ENCODE results near the gene ROR1. TPM values are rescaled to one million over a fixed set of nuclear protein-coding genes. Genes with fewer than 3 reads are reported as not detected.
A peak's percentile ranks its signal among the peaks of the same experiment; 100 is the strongest.

Gene ROR1
- total RNA-seq, 1 experiment from 2014 or later, result 33.8 TPM

DNA sequence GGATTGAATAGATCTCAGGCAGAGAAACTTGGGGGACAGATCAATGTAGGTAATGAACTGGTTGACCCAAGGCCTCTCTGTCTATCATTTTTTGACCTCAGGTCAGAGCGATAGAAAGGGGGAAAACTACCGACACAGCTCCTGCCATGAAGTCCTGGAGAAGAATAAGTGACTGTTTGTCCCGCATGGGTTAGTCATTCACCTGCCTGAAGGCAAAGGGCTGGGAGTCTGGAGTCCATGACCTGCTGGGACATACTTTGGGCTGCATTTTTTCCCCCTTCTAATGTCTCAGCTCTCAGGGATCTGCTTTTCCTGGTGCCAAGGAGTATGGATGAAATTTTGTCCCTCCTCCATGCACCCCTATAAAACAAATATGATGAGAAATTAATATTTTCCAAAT, 1.6 kb upstream of the ROR1 start:
- DNase-seq, result peak; percentile 41
- peak overlapping the region; percentile 79 for H3K27ac Mint-ChIP-seq (ENCODE audit: unreplicated experiment)
- H3K4me3 Mint-ChIP-seq (ENCODE audit: low read depth, unreplicated experiment), result peak overlapping the region; percentile 99
- no TSS peak for BruUV-seq (replicated peaks)
- TF ChIP-seq, protein P1, sequence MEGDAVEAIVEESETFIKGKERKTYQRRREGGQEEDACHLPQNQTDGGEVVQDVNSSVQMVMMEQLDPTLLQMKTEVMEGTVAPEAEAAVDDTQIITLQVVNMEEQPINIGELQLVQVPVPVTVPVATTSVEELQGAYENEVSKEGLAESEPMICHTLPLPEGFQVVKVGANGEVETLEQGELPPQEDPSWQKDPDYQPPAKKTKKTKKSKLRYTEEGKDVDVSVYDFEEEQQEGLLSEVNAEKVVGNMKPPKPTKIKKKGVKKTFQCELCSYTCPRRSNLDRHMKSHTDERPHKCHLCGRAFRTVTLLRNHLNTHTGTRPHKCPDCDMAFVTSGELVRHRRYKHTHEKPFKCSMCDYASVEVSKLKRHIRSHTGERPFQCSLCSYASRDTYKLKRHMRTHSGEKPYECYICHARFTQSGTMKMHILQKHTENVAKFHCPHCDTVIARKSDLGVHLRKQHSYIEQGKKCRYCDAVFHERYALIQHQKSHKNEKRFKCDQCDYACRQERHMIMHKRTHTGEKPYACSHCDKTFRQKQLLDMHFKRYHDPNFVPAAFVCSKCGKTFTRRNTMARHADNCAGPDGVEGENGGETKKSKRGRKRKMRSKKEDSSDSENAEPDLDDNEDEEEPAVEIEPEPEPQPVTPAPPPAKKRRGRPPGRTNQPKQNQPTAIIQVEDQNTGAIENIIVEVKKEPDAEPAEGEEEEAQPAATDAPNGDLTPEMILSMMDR (IDR thresholded peaks at IDR 0.05; ENCODE audit: unreplicated experiment), result no peak
- intact Hi-C loops (cut with micrococcal nuclease; ENCODE audit: unreplicated experiment), result loop anchor here (2.0 to 5.0 kb wide), 4 partner anchors 79 to 471 kb away; no protein-coding TSS in a partner anchor
- CTCF ChIA-PET, result interaction anchor here (1.1 to 2.6 kb wide), 4 partner anchors 25 to 146 kb away, joined by 3 to 11 read pairs (median 10); no protein-coding TSS in a partner anchor
- peaks cover 36% of the 10 kb centered on the region for H3K36me3 Mint-ChIP-seq (ENCODE audit: insufficient read depth, unreplicated experiment)
- H3K27me3 Mint-ChIP-seq (ENCODE audit: unreplicated experiment), result no peaks in the 10 kb centered on the region
- no peaks in the 10 kb centered on the region for H3K9me3 Mint-ChIP-seq (ENCODE audit: low read depth, unreplicated experiment)
- peaks cover 48% of the 10 kb centered on the region for H3K4me1 Mint-ChIP-seq (ENCODE audit: low read depth, unreplicated experiment)

DNA sequence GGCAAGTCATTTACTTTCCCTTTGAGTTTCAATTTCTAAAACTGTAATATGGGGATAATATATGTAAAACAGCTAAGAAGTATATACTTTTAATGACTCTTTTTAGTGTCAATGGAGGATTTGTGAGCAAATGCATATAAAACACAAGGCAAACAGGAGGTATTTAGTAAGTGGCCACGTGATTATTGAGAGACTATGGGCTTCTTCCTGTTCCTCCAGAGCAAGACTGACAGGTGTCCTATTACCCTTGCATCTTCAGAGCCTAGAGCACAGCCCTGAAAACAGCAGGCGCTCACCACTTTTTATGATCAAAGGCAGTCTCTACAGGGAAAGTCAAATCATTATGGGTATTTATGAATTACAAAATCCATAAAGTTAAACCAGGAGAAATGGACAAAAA, 941 bp upstream of the ROR1 start:
- no peak for DNase-seq
- Mint-ChIP-seq H3K27ac (ENCODE audit: unreplicated experiment) (peak overlapping the region; percentile 79), H3K4me3 (ENCODE audit: low read depth, unreplicated experiment) (peak overlapping the region; percentile 99), H3K27me3 (ENCODE audit: unreplicated experiment) (no peaks in the 10 kb centered on the region), H3K4me1 (ENCODE audit: low read depth, unreplicated experiment) (peaks cover 55% of the 10 kb centered on the region), H3K9me3 (ENCODE audit: low read depth, unreplicated experiment) (no peaks in the 10 kb centered on the region), H3K36me3 (ENCODE audit: insufficient read depth, unreplicated experiment) (peaks cover 36% of the 10 kb centered on the region)
- BruUV-seq (replicated peaks), result no TSS peak
- CTCF ChIA-PET, result interaction anchor here (1.1 to 2.6 kb wide), 7 partner anchors 25 to 365 kb away, joined by 3 to 15 read pairs (median 10); no protein-coding TSS in a partner anchor
- TF ChIP-seq, protein P1 (IDR thresholded peaks at IDR 0.05; ENCODE audit: unreplicated experiment), result no peak
- intact Hi-C loops (cut with micrococcal nuclease; ENCODE audit: unreplicated experiment), result loop anchor here (2.0 to 5.0 kb wide), 4 partner anchors 80 to 470 kb away; no protein-coding TSS in a partner anchor

DNA sequence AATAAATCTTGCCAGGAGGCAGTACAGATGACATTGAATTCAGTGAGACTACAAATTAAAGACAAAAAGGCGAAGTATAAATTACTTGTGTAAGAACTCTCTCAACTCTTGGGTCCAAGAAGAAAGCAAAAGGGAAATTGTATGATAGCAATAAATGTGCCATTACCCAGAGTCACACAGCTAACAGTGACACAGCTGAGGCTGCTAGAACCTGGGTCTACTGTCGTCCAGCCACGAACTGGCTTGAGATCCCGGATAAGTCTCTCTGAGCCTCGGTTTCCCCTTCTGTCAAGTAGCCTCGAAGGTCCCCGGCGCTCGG, 362 bp upstream of the ROR1 start:
- no TSS peak for BruUV-seq (replicated peaks)

DNA sequence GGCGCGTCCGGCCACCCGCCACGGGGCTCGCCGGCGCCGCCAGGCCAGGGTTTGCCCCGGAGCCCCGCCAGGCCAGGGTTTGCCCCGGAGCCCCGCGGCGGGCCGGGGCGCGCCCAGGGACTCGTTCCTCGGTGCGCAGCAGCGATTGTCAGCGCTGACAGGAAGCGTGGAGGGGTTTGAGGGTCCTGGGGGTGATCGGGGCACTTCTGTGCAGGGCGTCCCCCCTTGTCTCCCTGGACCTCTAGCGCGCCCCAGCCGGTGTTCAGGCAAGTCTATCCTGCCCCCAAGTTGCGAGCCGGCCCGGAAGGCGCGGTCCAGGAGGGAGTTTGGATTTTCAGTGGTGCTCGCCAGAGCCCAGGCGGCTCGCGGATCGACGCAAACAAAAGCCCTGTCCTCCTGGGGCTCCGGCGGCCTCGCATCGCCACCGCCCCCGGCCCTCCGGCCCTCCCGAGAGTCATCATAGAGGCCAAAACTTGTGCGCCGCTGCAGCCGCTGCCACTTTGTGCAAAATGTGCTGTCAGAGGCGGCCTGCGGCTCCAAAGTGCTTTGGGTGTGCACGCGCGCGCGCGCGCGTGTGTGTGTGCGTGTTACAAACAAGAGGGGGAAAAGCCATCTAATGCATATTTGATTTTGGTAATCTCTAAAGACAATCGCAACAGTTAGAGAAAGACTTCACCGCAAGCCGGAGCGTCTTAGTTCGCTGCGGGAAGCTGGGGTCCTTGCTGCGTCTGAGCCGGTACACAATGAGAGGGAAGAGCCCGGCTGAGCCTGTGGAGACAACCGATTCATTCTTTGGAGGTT, 1.0 kb downstream of the ROR1 start:
- H3K27ac Mint-ChIP-seq (ENCODE audit: unreplicated experiment), result peak overlapping the region; percentile 77
- no TSS peak for BruUV-seq (replicated peaks)
- H3K9me3 Mint-ChIP-seq (ENCODE audit: low read depth, unreplicated experiment), result no peaks in the 10 kb centered on the region
- peak overlapping the region; percentile 99 for H3K4me3 Mint-ChIP-seq (ENCODE audit: low read depth, unreplicated experiment)
- intact Hi-C loops (cut with micrococcal nuclease; ENCODE audit: unreplicated experiment), result loop anchor here (2.0 to 5.0 kb wide), 3 partner anchors 146 to 362 kb away; no protein-coding TSS in a partner anchor
- DNase-seq, result peak; percentile 42
- CTCF ChIA-PET, result interaction anchor here (0.9 to 2.6 kb wide), 7 partner anchors 77 to 363 kb away, joined by 3 to 15 read pairs (median 6); no protein-coding TSS in a partner anchor
- no peaks in the 10 kb centered on the region for H3K27me3 Mint-ChIP-seq (ENCODE audit: unreplicated experiment)
- H3K4me1 Mint-ChIP-seq (ENCODE audit: low read depth, unreplicated experiment), result peaks cover 65% of the 10 kb centered on the region
- peaks cover 36% of the 10 kb centered on the region for H3K36me3 Mint-ChIP-seq (ENCODE audit: insufficient read depth, unreplicated experiment)
- TF ChIP-seq, protein P1 (IDR thresholded peaks at IDR 0.05; ENCODE audit: unreplicated experiment), result no peak

More for the DNA sequence above, 362 bp upstream of the ROR1 start:
- intact Hi-C loops (cut with micrococcal nuclease; ENCODE audit: unreplicated experiment), result loop anchor here (2.0 to 5.0 kb wide), 4 partner anchors 81 to 469 kb away; no protein-coding TSS in a partner anchor
- TF ChIP-seq, protein P1 (IDR thresholded peaks at IDR 0.05; ENCODE audit: unreplicated experiment), result no peak
- peak overlapping the region; percentile 79 for H3K27ac Mint-ChIP-seq (ENCODE audit: unreplicated experiment)
- no peaks in the 10 kb centered on the region for H3K27me3 Mint-ChIP-seq (ENCODE audit: unreplicated experiment)
- no peaks in the 10 kb centered on the region for H3K9me3 Mint-ChIP-seq (ENCODE audit: low read depth, unreplicated experiment)
- H3K4me3 Mint-ChIP-seq (ENCODE audit: low read depth, unreplicated experiment), result peak overlapping the region; percentile 99
- peaks cover 56% of the 10 kb centered on the region for H3K4me1 Mint-ChIP-seq (ENCODE audit: low read depth, unreplicated experiment)
- H3K36me3 Mint-ChIP-seq (ENCODE audit: insufficient read depth, unreplicated experiment), result peaks cover 36% of the 10 kb centered on the region
- no peak for DNase-seq
- CTCF ChIA-PET, result interaction anchor here (0.7 to 2.6 kb wide), 8 partner anchors 58 to 494 kb away, joined by 3 to 15 read pairs (median 6); no protein-coding TSS in a partner anchor

All from Calu3 (cell line).